PC-3 (cell line): ENCODE measurements around the gene TP53I13.

Experiments
- EZH2 ChIP-seq: fragments of 300-600 bp; sonication (generic); IDR thresholded peaks from one replicate; pipeline ENCODE4 v1.6.1; 2017; ENCODE audit warnings: antibody characterized with exemption, mild to moderate bottlenecking, low read length; ENCODE audit not compliant: unreplicated experiment
- TF ChIP-seq, protein P1 (sequence below): fragments of 300-600 bp; sonication (generic); conservative IDR thresholded peaks from 2 replicates; pipeline ENCODE4 v1.5.1; 2017; ENCODE audit warnings: antibody characterized with exemption, low read depth, mild to moderate bottlenecking, low read length

DNA sequence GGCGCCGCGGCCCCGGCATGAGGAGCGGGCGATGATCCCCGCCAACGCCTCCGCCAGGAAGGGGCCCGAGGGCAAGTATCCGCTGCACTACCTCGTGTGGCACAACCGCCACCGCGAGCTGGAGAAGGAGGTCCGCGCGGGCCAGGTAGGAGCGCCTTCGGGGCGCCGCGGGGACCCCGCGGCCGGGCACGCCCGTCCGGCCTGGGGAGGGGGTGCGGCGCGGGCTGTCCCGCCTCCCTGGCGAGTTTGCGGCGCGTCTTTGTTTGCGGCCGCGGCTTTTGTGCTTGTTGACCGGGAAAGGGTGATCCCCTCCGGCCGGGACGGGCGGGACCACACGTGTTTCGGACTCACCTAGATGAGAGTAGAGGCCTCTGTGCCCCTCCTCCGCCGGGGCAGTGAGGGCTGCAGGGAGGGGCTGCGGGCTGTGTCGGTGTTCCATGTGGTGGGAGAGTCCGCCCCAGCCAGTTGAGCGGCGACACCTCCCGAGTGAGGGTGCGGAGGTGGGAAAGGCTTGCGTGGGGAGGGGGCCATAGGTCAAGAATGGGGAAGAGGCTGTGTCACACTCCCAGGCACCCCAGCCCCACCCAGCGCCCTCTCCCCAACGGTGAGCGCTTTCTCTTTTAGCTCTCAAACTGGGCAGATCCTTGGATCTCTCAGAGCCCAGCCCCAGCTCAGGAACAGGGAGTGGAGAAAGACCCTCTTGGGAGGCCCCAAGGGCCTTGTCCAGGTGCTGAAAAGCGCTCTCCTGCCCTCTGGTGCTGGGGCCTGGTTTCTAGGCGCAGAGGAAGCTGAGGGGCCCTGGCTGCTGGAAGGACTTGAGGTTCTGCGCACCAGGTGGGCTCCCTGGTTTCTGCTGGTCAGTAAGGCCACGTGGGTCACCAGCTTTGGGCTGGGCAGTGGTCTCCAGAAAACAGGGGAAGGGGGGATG is 25.4 kb downstream of the TP53I13 start:
- TF ChIP-seq, protein P1, sequence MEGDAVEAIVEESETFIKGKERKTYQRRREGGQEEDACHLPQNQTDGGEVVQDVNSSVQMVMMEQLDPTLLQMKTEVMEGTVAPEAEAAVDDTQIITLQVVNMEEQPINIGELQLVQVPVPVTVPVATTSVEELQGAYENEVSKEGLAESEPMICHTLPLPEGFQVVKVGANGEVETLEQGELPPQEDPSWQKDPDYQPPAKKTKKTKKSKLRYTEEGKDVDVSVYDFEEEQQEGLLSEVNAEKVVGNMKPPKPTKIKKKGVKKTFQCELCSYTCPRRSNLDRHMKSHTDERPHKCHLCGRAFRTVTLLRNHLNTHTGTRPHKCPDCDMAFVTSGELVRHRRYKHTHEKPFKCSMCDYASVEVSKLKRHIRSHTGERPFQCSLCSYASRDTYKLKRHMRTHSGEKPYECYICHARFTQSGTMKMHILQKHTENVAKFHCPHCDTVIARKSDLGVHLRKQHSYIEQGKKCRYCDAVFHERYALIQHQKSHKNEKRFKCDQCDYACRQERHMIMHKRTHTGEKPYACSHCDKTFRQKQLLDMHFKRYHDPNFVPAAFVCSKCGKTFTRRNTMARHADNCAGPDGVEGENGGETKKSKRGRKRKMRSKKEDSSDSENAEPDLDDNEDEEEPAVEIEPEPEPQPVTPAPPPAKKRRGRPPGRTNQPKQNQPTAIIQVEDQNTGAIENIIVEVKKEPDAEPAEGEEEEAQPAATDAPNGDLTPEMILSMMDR, result peak; percentile 37; the same call in 1 of the 2 replicates
- no peak for TF ChIP-seq EZH2
